Measurements from ENCODE around the gene XXYLT1. TPM values are rescaled to one million over a fixed set of nuclear protein-coding genes. Genes with fewer than 3 reads are reported as not detected.

The XXYLT1 gene
- total RNA-seq, 1 experiment from 2014 or later, result 23.4 TPM

DNA sequence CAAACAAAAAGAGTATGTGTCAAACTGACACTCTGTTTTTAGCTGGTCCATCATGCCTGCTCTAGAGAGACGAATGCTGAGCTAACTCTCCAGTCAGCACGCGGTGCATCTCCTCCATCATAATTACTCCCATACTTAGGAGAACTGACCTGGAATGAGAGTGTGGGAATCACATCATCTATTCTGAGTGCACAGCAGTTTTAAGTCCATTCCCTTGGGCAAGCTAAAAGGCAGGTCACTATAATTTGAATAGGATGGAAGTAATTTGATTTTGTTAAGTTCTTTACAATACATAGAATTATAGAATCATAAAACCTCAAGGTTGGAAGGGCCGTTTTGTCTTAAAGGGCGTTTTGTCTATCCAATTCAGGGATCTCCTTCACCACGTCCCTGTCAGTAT, 251.6 kb downstream of the XXYLT1 start (continued):
- no peak for TF ChIP-seq ZNF138 (CRISPR knock-in tag; conservative IDR thresholded peaks at IDR 0.05)

Small RNA genes lying within 50 kb of the gene (microRNA-seq; reads per million reads assigned to microRNA genes)
- not detected for gene MIR3137 (ENCODE audit: borderline number of aligned reads)

Other genes with a start within 250 kb of the XXYLT1 start
- gene ACAP2, start 171.9 kb upstream of the XXYLT1 start, total RNA-seq (2021), result 39.9 to 42.4 TPM (median 42.0 TPM) in 3 replicates

Measured in WTC11 (cell line).